ENCODE measurements around the gene KCTD8. TPM values are rescaled to one million over a fixed set of nuclear protein-coding genes. Genes with fewer than 3 reads are reported as not detected.

The KCTD8 gene
- polyA plus RNA-seq, 3 donors, result not detected

DNA sequence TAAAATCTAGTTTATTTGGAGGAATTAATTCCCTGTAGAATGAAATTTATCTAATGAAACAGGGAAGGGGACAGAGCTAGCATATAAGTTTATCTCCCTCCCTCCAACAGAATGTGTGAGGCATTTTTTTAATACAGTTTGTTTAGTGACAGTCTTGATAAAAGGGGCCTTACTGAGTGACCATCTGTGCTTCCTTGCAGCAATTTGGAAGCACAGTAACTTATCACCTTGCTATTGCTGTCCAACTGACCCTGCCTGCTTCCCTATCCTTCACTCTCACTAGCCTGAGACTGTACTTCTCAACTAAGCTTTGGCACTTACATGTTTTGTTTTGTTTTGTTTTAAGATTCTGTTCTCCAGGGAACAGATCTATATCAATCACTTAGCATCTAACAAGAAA, 31.1 kb upstream of the KCTD8 start:
- DNase-seq, result no peak
- Histone ChIP-seq H3K9me3 (replicated peaks in 1 of 2; ENCODE audit: control insufficient read depth in 1 of 2, insufficient read depth in 1 of 2, low read length in 2 of 2) (peaks cover 0 to 3% of the 10 kb centered on the region in 2 donors), H3K79me2 (ENCODE audit: insufficient read depth, low read length) (no peaks in the 10 kb centered on the region), H3K9ac (ENCODE audit: insufficient read depth, low read length, poor library complexity, severe bottlenecking) (no peak overlapping the region), H4K20me1 (ENCODE audit: insufficient read depth, low read length) (no peaks in the 10 kb centered on the region), H3K27ac (ENCODE audit: low read depth in 1 of 2, low read length in 2 of 2) (no peak overlapping the region), H3K27me3 (ENCODE audit: control insufficient read depth in 2 of 2, insufficient read depth in 2 of 2, low read length in 2 of 2) (no peaks in the 10 kb centered on the region), H3K4me3 (replicated peaks in 1 of 3; ENCODE audit: low read depth in 2 of 3, low read length in 3 of 3) (no peak overlapping the region), H3K4me1 (ENCODE audit: control insufficient read depth in 1 of 2, insufficient read depth in 2 of 2, low read length in 2 of 2) (no peaks in the 10 kb centered on the region), H3K36me3 (replicated peaks in 1 of 2; ENCODE audit: control insufficient read depth in 1 of 2, insufficient read depth in 2 of 2, low read length in 2 of 2) (no peaks in the 10 kb centered on the region), H3K4me2 (replicated peaks; ENCODE audit: extremely low read depth, low read length, poor library complexity, severe bottlenecking) (no peak overlapping the region), H2AFZ (ENCODE audit: insufficient read depth, low read depth, low read length, poor library complexity, severe bottlenecking) (no peak overlapping the region)
- TF ChIP-seq, protein P1, sequence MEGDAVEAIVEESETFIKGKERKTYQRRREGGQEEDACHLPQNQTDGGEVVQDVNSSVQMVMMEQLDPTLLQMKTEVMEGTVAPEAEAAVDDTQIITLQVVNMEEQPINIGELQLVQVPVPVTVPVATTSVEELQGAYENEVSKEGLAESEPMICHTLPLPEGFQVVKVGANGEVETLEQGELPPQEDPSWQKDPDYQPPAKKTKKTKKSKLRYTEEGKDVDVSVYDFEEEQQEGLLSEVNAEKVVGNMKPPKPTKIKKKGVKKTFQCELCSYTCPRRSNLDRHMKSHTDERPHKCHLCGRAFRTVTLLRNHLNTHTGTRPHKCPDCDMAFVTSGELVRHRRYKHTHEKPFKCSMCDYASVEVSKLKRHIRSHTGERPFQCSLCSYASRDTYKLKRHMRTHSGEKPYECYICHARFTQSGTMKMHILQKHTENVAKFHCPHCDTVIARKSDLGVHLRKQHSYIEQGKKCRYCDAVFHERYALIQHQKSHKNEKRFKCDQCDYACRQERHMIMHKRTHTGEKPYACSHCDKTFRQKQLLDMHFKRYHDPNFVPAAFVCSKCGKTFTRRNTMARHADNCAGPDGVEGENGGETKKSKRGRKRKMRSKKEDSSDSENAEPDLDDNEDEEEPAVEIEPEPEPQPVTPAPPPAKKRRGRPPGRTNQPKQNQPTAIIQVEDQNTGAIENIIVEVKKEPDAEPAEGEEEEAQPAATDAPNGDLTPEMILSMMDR (IDR thresholded peaks at IDR 0.05), result no peak
- intact Hi-C loops (cut with micrococcal nuclease), result no loop called here
- H3K4me1 Mint-ChIP-seq, result no peaks in the 10 kb centered on the region
- no peak overlapping the region for H3K4me3 Mint-ChIP-seq
- no peak overlapping the region for H3K27ac Mint-ChIP-seq
- peaks cover 0 to 10% (median 2%) of the 10 kb centered on the region in 7 donors for H3K9me3 Mint-ChIP-seq
- no peaks in the 10 kb centered on the region for H3K36me3 Mint-ChIP-seq
- H3K27me3 Mint-ChIP-seq (ENCODE audit: low read depth in 3 of 3), result no peaks in the 10 kb centered on the region

DNA sequence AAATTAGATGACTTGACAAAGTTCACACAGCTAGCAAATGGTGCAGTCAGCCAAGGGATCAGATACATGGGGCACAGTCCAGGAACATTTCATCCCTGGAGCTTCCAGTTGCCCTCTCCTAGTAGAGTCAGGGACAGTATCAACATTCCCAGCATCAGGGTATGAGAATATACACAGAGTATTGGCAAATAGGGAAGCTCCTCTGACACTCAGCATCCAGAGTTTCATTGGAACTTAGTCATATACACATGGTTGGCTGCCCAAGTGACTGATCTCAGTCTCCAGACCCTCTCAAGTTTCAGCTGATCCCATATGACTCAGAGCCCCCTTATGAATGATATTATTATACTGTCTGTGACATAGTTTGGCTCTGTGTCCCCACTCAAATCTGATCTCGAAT, 13.7 kb upstream of the KCTD8 start:
- no peak for DNase-seq
- Histone ChIP-seq H3K27me3 (ENCODE audit: control insufficient read depth in 2 of 2, insufficient read depth in 2 of 2, low read length in 2 of 2) (no peaks in the 10 kb centered on the region), H3K4me3 (replicated peaks in 1 of 3; ENCODE audit: low read depth in 2 of 3, low read length in 3 of 3) (no peak overlapping the region), H3K9ac (ENCODE audit: insufficient read depth, low read length, poor library complexity, severe bottlenecking) (no peak overlapping the region), H2AFZ (ENCODE audit: insufficient read depth, low read depth, low read length, poor library complexity, severe bottlenecking) (no peak overlapping the region), H3K4me1 (ENCODE audit: control insufficient read depth in 1 of 2, insufficient read depth in 2 of 2, low read length in 2 of 2) (no peaks in the 10 kb centered on the region), H4K20me1 (ENCODE audit: insufficient read depth, low read length) (no peaks in the 10 kb centered on the region), H3K9me3 (replicated peaks in 1 of 2; ENCODE audit: control insufficient read depth in 1 of 2, insufficient read depth in 1 of 2, low read length in 2 of 2) (no peaks in the 10 kb centered on the region), H3K36me3 (replicated peaks in 1 of 2; ENCODE audit: control insufficient read depth in 1 of 2, insufficient read depth in 2 of 2, low read length in 2 of 2) (no peaks in the 10 kb centered on the region), H3K27ac (ENCODE audit: low read depth in 1 of 2, low read length in 2 of 2) (no peak overlapping the region), H3K79me2 (ENCODE audit: insufficient read depth, low read length) (no peaks in the 10 kb centered on the region), H3K4me2 (replicated peaks; ENCODE audit: extremely low read depth, low read length, poor library complexity, severe bottlenecking) (no peak overlapping the region)
- Mint-ChIP-seq H3K4me3 (no peak overlapping the region), H3K4me1 (no peaks in the 10 kb centered on the region), H3K27ac (no peak overlapping the region), H3K27me3 (ENCODE audit: low read depth in 3 of 3) (no peaks in the 10 kb centered on the region), H3K9me3 (peaks cover 0 to 2% (median 0%) of the 10 kb centered on the region in 7 donors), H3K36me3 (no peaks in the 10 kb centered on the region)
- intact Hi-C loops (cut with micrococcal nuclease), result no loop called here
- WGBS (ENCODE audit: insufficient coverage), result no CpG with 5 or more reads among the region's 1 CpG
- TF ChIP-seq, protein P1 (IDR thresholded peaks at IDR 0.05), result no peak

Data from CD14-positive monocyte (primary cell).